IMR-90 (cell line): ENCODE data around the gene OVOL3. TPM values are rescaled to one million over a fixed set of nuclear protein-coding genes. Genes with fewer than 3 reads are reported as not detected.

ENCODE experiments used
- ATAC-seq: fragments of 200-7000 bp; cut with Tn5 transposase; 2 replicates; pipeline ENCODE4 v1.9.1; 2020; ENCODE audit warnings: low read depth, mild to moderate bottlenecking, moderate library complexity
- BruUV-seq: library from RNA; stranded (reverse); fragments of 400-500 nt; replicated peaks from 2 replicates; lab custom pipeline; 2021; lab: Mats Ljungman, UMichigan
- CTCF ChIA-PET: fragments of 300-600 bp; formaldehyde crosslinking; extraction: SDS; loops from one replicate; lab custom pipeline; 2021; ENCODE audit warnings: antibody characterized with exemption; lab: Yijun Ruan, JAX
- POLR2A ChIA-PET: fragments of 300-600 bp; sonication (Branson Sonifier 250); formaldehyde crosslinking; loops from one replicate; lab custom pipeline; 2022; ENCODE audit warnings: antibody characterized with exemption; ENCODE audit not compliant: unreplicated experiment; lab: Charles Lee
- DNase-seq: peaks from one replicate; pipeline ENCODE4 v3.0.0; 2013
- H2AFZ ChIP-seq: replicated peaks from 2 replicates; pipeline ENCODE3; 2013; ENCODE audit warnings: low read length, mild to moderate bottlenecking; ENCODE audit not compliant: poor library complexity
- H2AK5ac ChIP-seq: 2 replicates; pipeline ENCODE4 v1.6.1; 2013; ENCODE audit warnings: low read depth, low read length, inconsistent platforms
- H2AK9ac ChIP-seq: replicated peaks from 2 replicates; pipeline ENCODE3; 2013; ENCODE audit warnings: mild to moderate bottlenecking, low read depth, low read length, moderate library complexity; ENCODE audit not compliant: poor library complexity
- H2BK120ac ChIP-seq: 2 replicates; pipeline ENCODE4 v1.6.1; 2013; ENCODE audit warnings: low read depth, low read length, inconsistent platforms
- H2BK15ac ChIP-seq: 3 replicates; pipeline ENCODE4 v1.6.1; 2013; ENCODE audit warnings: low read depth, low read length, inconsistent platforms
- H2BK20ac ChIP-seq: 2 replicates; pipeline ENCODE4 v1.6.1; 2013; ENCODE audit warnings: low read depth, mild to moderate bottlenecking, inconsistent platforms, low read length, moderate library complexity
- H2BK5ac ChIP-seq: 2 replicates; pipeline ENCODE4 v1.6.1; 2013; ENCODE audit warnings: mild to moderate bottlenecking, low read depth, low read length, inconsistent platforms; ENCODE audit not compliant: poor library complexity, severe bottlenecking
- H3K14ac ChIP-seq: replicated peaks from 2 replicates; pipeline ENCODE4 v1.6.1; 2013; ENCODE audit warnings: low read depth, low read length, inconsistent platforms
- H3K18ac ChIP-seq: 2 replicates; pipeline ENCODE4 v1.6.1; 2013; ENCODE audit warnings: low read depth, low read length, control low read depth
- H3K23ac ChIP-seq: 2 replicates; pipeline ENCODE4 v1.6.1; 2013; ENCODE audit warnings: low read depth, low read length, inconsistent platforms
- H3K27ac ChIP-seq: 2 replicates; pipeline ENCODE4 v1.5.1; 2013; ENCODE audit warnings: mild to moderate bottlenecking, control low read depth, low read length; ENCODE audit not compliant: insufficient read depth
- H3K27me3 ChIP-seq: 2 replicates; pipeline ENCODE4 v1.6.1; 2013; ENCODE audit warnings: low read length; ENCODE audit not compliant: control insufficient read depth, insufficient read depth
- H3K36me3 ChIP-seq: 2 replicates; pipeline ENCODE4 v1.6.1; 2013; ENCODE audit warnings: low read length, mixed read lengths; ENCODE audit not compliant: control insufficient read depth, insufficient read depth
- H3K4ac ChIP-seq: 2 replicates; pipeline ENCODE4 v1.6.1; 2013; ENCODE audit warnings: low read depth, low read length, inconsistent platforms
- H3K4me1 ChIP-seq: 2 replicates; pipeline ENCODE4 v1.6.1; 2013; ENCODE audit warnings: low read length, mixed read lengths; ENCODE audit not compliant: control insufficient read depth, insufficient read depth
- H3K4me2 ChIP-seq: 2 replicates; pipeline ENCODE4 v1.6.1; 2013; ENCODE audit warnings: low read depth, mild to moderate bottlenecking, control low read depth, low read length, moderate library complexity
- H3K4me3 ChIP-seq: 2 replicates; pipeline ENCODE4 v1.5.1; 2013; ENCODE audit warnings: low read depth, mild to moderate bottlenecking, control low read depth, low read length, moderate library complexity; ENCODE audit not compliant: insufficient read depth
- H3K56ac ChIP-seq: 2 replicates; pipeline ENCODE4 v1.6.1; 2013; ENCODE audit warnings: low read length, inconsistent platforms; ENCODE audit not compliant: insufficient read depth; ENCODE audit errors: extremely low read depth
- H3K79me1 ChIP-seq, 2 experiments: 2 replicates each; pipeline ENCODE4 v1.6.1; 2013; ENCODE audit warnings: low read length in 2 of 2, inconsistent platforms in 1 of 2, low read depth in 1 of 2
- H3K9ac ChIP-seq: 2 replicates; pipeline ENCODE4 v1.6.1; 2013; ENCODE audit warnings: low read depth, low read length, control low read depth
- H3K9me1 ChIP-seq: 2 replicates; pipeline ENCODE4 v1.6.1; 2013; ENCODE audit warnings: low read length, inconsistent platforms; ENCODE audit not compliant: insufficient read depth
- H3K9me3 ChIP-seq: 2 replicates; pipeline ENCODE4 v1.6.1; 2013; ENCODE audit warnings: low read length; ENCODE audit not compliant: control insufficient read depth, insufficient read depth
- H4K20me1 ChIP-seq: 2 replicates; pipeline ENCODE4 v1.6.1; 2013; ENCODE audit warnings: low read length, inconsistent platforms; ENCODE audit not compliant: insufficient read depth
- H4K5ac ChIP-seq: 2 replicates; pipeline ENCODE4 v1.6.1; 2013; ENCODE audit warnings: mild to moderate bottlenecking, low read depth, low read length, control low read depth
- H4K8ac ChIP-seq, 2 experiments: 2 replicates each; pipeline ENCODE4 v1.6.1; 2013; ENCODE audit warnings: low read depth in 2 of 2, low read length in 2 of 2, control low read depth in 1 of 2, inconsistent platforms in 1 of 2
- H4K91ac ChIP-seq: 2 replicates; pipeline ENCODE4 v1.6.1; 2013; ENCODE audit warnings: low read depth, low read length, inconsistent platforms; ENCODE audit not compliant: insufficient read depth
- BHLHE40 ChIP-seq: fragments of 150-350 bp; IDR thresholded peaks from 2 replicates; pipeline ENCODE4 v1.6.1; 2016; ENCODE audit warnings: mild to moderate bottlenecking, low read depth, low read length
- CEBPB ChIP-seq: IDR thresholded peaks from 2 replicates; pipeline ENCODE4 v1.6.1; 2012; ENCODE audit warnings: low read depth, low read length, improper control_type of control experiment
- MAZ ChIP-seq: IDR thresholded peaks from 2 replicates; pipeline ENCODE4 v1.6.1; 2012; ENCODE audit warnings: low read depth, mild to moderate bottlenecking, low read length, improper control_type of control experiment, moderate library complexity, borderline replicate concordance
- MXI1 ChIP-seq: IDR thresholded peaks from 2 replicates; pipeline ENCODE4 v1.6.1; 2012; ENCODE audit warnings: low read depth, mild to moderate bottlenecking, low read length, moderate library complexity, borderline replicate concordance
- POLR2A ChIP-seq: IDR thresholded peaks from 2 replicates; pipeline ENCODE4 v1.6.1; 2012; ENCODE audit warnings: mild to moderate bottlenecking, low read depth, low read length
- RAD21 ChIP-seq: IDR thresholded peaks from 2 replicates; pipeline ENCODE4 v1.6.1; 2012; ENCODE audit warnings: low read length, improper control_type of control experiment
- RCOR1 ChIP-seq: IDR thresholded peaks from 2 replicates; pipeline ENCODE4 v1.6.1; 2012; ENCODE audit warnings: mild to moderate bottlenecking, low read length, improper control_type of control experiment; ENCODE audit not compliant: insufficient replicate concordance
- RFX5 ChIP-seq: IDR thresholded peaks from 2 replicates; pipeline ENCODE4 v1.8.0; 2012; ENCODE audit warnings: low read depth, mild to moderate bottlenecking, low read length, moderate library complexity
- WGBS, 2 experiments: methylation state at CpG; one replicate each; pipeline versions ENCODE4 v1.1.5 to v1.1.7; 2013; ENCODE audit warnings: missing lambda C conversion rate in 2 of 2; ENCODE audit not compliant: insufficient read length in 1 of 2; ENCODE audit errors: extremely low coverage in 2 of 2; 5-methylcytosine and 5-hydroxymethylcytosine counted together
- dilution Hi-C: fragments of 300-500 bp; cut with HindIII; formaldehyde crosslinking; loops from one replicate; pipeline ENCODE4 v1.14.3; 2018; ENCODE audit warnings: low sequenced_read_pairs; ENCODE audit not compliant: unreplicated experiment
- in situ Hi-C: fragments of 300-500 bp; cut with MboI; formaldehyde crosslinking; loops from 3 replicates; pipeline ENCODE4 v1.14.3; 2019; ENCODE audit warnings: low sequenced_read_pairs, inconsistent platforms, mixed read lengths
- intact Hi-C: fragments of 100-400 bp; cut with micrococcal nuclease; formaldehyde crosslinking; loops from 2 replicates; pipeline ENCODE4 v1.10.0; 2022
- polyA plus RNA-seq, 3 experiments: library from polyadenylated mRNA; depleted of rRNA; stranded (reverse); fragments of >200 nt; gene quantifications; 2 replicates each; pipeline ENCODE4 v1.2.3, GENCODE V29; 2012; ENCODE audit warnings: low replicate concordance in 1 of 3
- total RNA-seq: library from RNA; depleted of rRNA; stranded (reverse); fragments of >200 nt; gene quantifications from 2 replicates; pipeline ENCODE4 v1.2.3, GENCODE V29; 2012
- TF ChIP-seq, protein P1 (sequence below): fragments of 150-350 bp; IDR thresholded peaks from 2 replicates; pipeline ENCODE4 v1.6.1; 2017; ENCODE audit warnings: mild to moderate bottlenecking, antibody characterized with exemption, low read length, low read depth

The OVOL3 gene
- total and polyA plus RNA-seq, 2 of the 4 experiments (the other 2 are of a cell fraction), result not detected

DNA sequence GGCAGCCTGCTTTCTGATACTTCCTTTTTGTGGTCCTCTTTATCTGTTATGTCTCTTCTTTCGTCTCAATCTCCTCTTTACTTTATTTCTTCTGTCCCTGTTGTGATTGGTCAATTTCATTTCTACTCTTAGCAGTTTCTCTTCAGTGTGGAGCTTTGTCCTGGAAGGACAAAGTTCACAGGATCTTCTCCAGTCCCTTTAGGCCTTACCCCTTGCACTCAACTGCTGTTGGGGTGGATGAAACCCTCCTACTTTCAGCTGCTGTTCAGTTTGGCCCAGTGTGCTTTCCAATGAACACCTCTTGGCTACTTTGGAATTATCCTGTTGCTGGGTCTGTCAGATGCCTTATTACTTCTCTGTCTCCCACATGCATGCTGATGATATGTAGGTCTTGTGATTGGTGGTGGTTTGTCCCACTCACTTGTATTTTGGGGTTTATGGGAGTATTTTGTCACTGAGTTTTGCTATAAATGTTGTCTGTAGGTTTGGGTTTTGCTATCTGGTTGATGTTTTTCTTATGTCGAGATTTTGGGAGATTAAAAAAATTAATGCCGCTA, 31.5 kb upstream of the OVOL3 start:
- Histone ChIP-seq H2AK9ac (no peak overlapping the region), H3K9me1 (no peaks in the 10 kb centered on the region; the same call in 1 of the 2 replicates), H3K4me3 (no peak overlapping the region), H3K4ac (no peak overlapping the region), H3K18ac (no peak overlapping the region), H3K4me2 (no peak overlapping the region), H3K56ac (no peak overlapping the region), H2BK20ac (no peak overlapping the region), H4K8ac (no peak overlapping the region), H3K9ac (no peak overlapping the region), H2BK120ac (no peak overlapping the region), H2BK15ac (no peak overlapping the region), H3K27me3 (no peaks in the 10 kb centered on the region), H4K5ac (no peak overlapping the region), H3K36me3 (peaks cover 11% of the 10 kb centered on the region), H3K14ac (no peak overlapping the region), H3K27ac (no peak overlapping the region), H2AFZ (no peak overlapping the region), H2BK5ac (no peak overlapping the region), H3K4me1 (no peaks in the 10 kb centered on the region), H4K20me1 (no peaks in the 10 kb centered on the region), H3K9me3 (no peaks in the 10 kb centered on the region), H3K23ac (no peak overlapping the region), H2AK5ac (no peak overlapping the region), H3K79me1 (peaks cover 0 to 7% of the 10 kb centered on the region in 2 experiments; a peak in 2 of 4 replicates), H4K91ac (no peak overlapping the region)
- no CpG with 5 or more reads among the region's 3 CpGs for WGBS, 2 experiments
- CTCF ChIA-PET, result no interaction called here
- no peak for TF ChIP-seq RCOR1
- no peak for TF ChIP-seq BHLHE40
- TF ChIP-seq MXI1, result no peak
- TF ChIP-seq MAZ, result no peak
- TF ChIP-seq POLR2A, result no peak
- TF ChIP-seq, protein P1, sequence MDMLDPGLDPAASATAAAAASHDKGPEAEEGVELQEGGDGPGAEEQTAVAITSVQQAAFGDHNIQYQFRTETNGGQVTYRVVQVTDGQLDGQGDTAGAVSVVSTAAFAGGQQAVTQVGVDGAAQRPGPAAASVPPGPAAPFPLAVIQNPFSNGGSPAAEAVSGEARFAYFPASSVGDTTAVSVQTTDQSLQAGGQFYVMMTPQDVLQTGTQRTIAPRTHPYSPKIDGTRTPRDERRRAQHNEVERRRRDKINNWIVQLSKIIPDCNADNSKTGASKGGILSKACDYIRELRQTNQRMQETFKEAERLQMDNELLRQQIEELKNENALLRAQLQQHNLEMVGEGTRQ, result no peak
- no peak for TF ChIP-seq CEBPB
- no peak for TF ChIP-seq RFX5
- no peak for TF ChIP-seq RAD21
- POLR2A ChIA-PET, result no interaction called here
- no peak for ATAC-seq
- BruUV-seq, result no TSS peak
- dilution Hi-C loops (no loop called here), in situ Hi-C loops (no loop called here), intact Hi-C loops (no loop called here)
- no peak for DNase-seq
